T-helper 1 cell treated with Interleukin-12 subunit alpha and Interleukin-12 subunit beta and Interleukin-4 antibody, amounts not matched to agents 30 μg/mL and 1 μg/mL, for 36 hours (primary cell): ENCODE results near the gene PADI1.

Experiments used
- H3K27ac Mint-ChIP-seq: one replicate; pipeline ENCODE4 v1.8.0; 2021; ENCODE audit warnings: mild to moderate bottlenecking, mixed read lengths
- H3K27me3 Mint-ChIP-seq: one replicate; pipeline ENCODE4 v1.8.0; 2021; ENCODE audit warnings: low read depth, mixed read lengths
- H3K36me3 Mint-ChIP-seq: one replicate; pipeline ENCODE4 v1.8.0; 2021; ENCODE audit warnings: low read depth, mixed read lengths
- H3K4me1 Mint-ChIP-seq: one replicate; pipeline ENCODE4 v1.8.0; 2021; ENCODE audit warnings: low read depth, mixed read lengths
- H3K4me3 Mint-ChIP-seq: one replicate; pipeline ENCODE4 v1.8.0; 2021; ENCODE audit warnings: mild to moderate bottlenecking, moderate library complexity, mixed read lengths
- H3K9me3 Mint-ChIP-seq: one replicate; pipeline ENCODE4 v1.8.0; 2021; ENCODE audit warnings: mixed read lengths

PADI1 gene

DNA sequence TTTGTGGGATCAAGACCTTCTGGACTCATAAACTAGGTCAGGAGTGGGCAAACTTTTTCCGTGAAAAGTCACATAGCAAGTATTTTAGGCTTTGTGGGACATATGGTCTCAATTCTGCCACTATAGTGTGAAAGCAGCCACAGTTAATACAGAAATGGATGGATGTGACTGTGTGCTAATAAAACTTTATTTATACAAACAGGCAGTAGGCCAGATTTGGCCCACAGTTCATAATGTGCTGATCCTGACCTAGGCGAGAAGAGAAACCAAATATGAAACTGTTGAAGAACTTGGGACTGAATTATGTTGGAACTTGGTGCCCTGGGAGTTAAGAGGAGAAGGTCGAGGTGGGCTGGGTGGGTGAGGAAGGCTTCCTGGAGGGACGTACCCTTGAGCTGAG, 61.0 kb downstream of the PADI1 start:
- no peaks in the 10 kb centered on the region for H3K4me1 Mint-ChIP-seq
- no peak overlapping the region for H3K27ac Mint-ChIP-seq
- H3K4me3 Mint-ChIP-seq: no peak overlapping the region
- H3K9me3 Mint-ChIP-seq: no peaks in the 10 kb centered on the region
- peaks cover 10% of the 10 kb centered on the region for H3K27me3 Mint-ChIP-seq
- no peaks in the 10 kb centered on the region for H3K36me3 Mint-ChIP-seq

DNA sequence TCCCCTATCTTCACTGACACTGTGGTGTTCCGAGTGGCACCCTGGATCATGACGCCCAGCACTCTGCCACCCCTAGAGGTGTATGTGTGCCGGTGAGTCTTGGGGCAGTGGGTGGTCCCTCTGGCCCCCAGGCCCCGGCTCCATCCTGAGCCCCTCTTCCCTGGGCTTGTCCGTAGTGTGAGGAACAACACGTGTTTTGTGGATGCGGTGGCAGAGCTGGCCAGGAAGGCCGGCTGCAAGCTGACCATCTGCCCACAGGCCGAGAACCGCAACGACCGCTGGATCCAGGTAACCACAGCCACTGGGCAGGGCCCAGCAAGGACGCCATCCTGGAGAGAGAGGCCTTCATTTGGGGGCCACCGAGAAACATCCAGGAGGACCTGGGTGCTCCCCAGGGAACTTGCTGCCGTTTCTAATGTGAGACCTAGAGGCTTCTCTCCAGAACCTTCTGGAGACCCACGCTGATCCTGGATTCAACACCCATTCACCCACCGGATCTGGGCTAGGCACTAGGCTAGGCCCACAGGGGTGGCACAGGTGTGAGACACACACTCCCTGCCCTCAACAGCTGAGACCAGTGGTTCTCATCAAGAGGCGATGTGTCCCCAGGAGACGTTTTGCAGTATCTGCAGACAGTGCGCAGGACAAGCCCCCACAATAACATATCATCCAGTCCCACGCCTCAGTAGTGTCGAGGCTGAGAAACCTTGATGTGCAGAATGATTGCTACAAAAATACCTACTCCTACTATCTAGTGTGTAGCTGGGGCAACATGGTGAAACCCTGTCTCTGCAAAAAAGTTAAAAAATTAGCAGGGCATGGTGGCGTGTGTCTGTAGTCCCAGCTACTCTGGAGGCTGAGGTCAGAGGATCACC, 66.2 kb downstream of the PADI1 start:
- no peaks in the 10 kb centered on the region for H3K4me1 Mint-ChIP-seq
- H3K4me3 Mint-ChIP-seq: no peak overlapping the region
- H3K27me3 Mint-ChIP-seq: no peaks in the 10 kb centered on the region
- H3K36me3 Mint-ChIP-seq: no peaks in the 10 kb centered on the region
- H3K9me3 Mint-ChIP-seq: no peaks in the 10 kb centered on the region
- no peak overlapping the region for H3K27ac Mint-ChIP-seq

GRCh38 chr1:17272066-17272465, 67.1 kb downstream of the PADI1 start:
- no peaks in the 10 kb centered on the region for H3K36me3 Mint-ChIP-seq
- H3K27ac Mint-ChIP-seq: no peak overlapping the region
- no peaks in the 10 kb centered on the region for H3K27me3 Mint-ChIP-seq
- no peaks in the 10 kb centered on the region for H3K4me1 Mint-ChIP-seq
- H3K9me3 Mint-ChIP-seq: no peaks in the 10 kb centered on the region
- no peak overlapping the region for H3K4me3 Mint-ChIP-seq

- no peaks in the 10 kb centered on the region for H3K4me1 Mint-ChIP-seq
These were observed 67.7 kb downstream of the PADI1 start for GRCh38 chr1:17272646-17273045.

GRCh38 chr1:17273096-17273495, 68.2 kb downstream of the PADI1 start:
- no peaks in the 10 kb centered on the region for H3K27me3 Mint-ChIP-seq
- no peaks in the 10 kb centered on the region for H3K9me3 Mint-ChIP-seq
- no peaks in the 10 kb centered on the region for H3K4me1 Mint-ChIP-seq
- no peak overlapping the region for H3K27ac Mint-ChIP-seq
- no peak overlapping the region for H3K4me3 Mint-ChIP-seq
- H3K36me3 Mint-ChIP-seq: no peaks in the 10 kb centered on the region

More at GRCh38 chr1:17272646-17273045, 67.7 kb downstream of the PADI1 start:
- no peak overlapping the region for H3K4me3 Mint-ChIP-seq
- H3K27me3 Mint-ChIP-seq: no peaks in the 10 kb centered on the region
- no peaks in the 10 kb centered on the region for H3K9me3 Mint-ChIP-seq
- no peak overlapping the region for H3K27ac Mint-ChIP-seq
- H3K36me3 Mint-ChIP-seq: no peaks in the 10 kb centered on the region

DNA sequence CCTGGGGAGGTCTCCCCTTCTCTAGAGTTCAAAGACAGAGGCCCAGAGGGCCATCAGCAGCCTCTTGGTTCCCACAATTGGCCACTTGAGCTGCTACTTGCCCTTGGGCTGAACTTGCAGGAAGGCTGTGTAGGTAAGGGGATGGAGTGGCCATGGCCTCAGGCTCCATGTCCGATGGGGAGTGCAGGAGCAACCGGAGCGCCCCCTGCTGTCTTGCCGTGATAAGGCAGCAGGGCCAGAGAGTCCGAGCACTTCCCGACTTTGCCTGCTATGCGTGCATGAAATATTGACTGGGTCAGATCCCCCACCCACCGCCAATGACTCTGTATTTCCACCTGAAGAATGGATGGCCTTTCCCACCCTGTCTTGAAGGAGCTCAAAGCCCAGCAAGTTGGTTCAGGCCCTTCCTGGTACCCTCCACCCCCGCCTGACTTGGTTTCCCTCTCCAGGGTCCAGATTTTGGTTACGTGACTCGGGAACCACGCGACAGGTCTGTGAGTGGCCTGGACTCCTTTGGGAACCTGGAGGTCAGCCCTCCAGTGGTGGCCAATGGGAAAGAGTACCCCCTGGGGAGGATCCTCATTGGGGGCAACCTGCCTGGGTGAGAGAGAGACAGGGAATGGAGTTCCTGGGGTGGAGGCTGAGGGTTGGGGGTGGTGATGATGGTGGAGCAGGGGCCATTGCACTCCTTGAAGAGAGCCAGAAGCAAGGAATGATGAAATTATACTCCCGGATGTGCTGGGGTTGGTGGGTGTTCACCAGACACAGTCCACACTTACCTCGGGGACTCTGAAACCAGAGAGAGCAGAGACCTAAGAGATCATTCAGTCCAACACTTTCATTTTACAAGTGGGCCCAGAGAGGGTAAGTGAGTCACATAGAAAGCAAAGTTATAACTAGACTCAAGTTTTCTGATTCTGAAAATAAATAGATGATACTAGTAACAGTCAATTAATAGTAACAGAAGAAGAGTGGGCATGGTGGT, 69.5 kb downstream of the PADI1 start:
- H3K27ac Mint-ChIP-seq: no peak overlapping the region
- no peaks in the 10 kb centered on the region for H3K36me3 Mint-ChIP-seq
- no peaks in the 10 kb centered on the region for H3K27me3 Mint-ChIP-seq
- H3K4me3 Mint-ChIP-seq: no peak overlapping the region
- H3K4me1 Mint-ChIP-seq: no peaks in the 10 kb centered on the region
- no peaks in the 10 kb centered on the region for H3K9me3 Mint-ChIP-seq

- Mint-ChIP-seq H3K9me3 (no peaks in the 10 kb centered on the region), H3K27ac (no peak overlapping the region), H3K27me3 (no peaks in the 10 kb centered on the region), H3K4me3 (no peak overlapping the region), H3K4me1 (no peaks in the 10 kb centered on the region), H3K36me3 (no peaks in the 10 kb centered on the region)
These were observed 71.6 kb downstream of the PADI1 start for GRCh38 chr1:17276568-17276967.

DNA sequence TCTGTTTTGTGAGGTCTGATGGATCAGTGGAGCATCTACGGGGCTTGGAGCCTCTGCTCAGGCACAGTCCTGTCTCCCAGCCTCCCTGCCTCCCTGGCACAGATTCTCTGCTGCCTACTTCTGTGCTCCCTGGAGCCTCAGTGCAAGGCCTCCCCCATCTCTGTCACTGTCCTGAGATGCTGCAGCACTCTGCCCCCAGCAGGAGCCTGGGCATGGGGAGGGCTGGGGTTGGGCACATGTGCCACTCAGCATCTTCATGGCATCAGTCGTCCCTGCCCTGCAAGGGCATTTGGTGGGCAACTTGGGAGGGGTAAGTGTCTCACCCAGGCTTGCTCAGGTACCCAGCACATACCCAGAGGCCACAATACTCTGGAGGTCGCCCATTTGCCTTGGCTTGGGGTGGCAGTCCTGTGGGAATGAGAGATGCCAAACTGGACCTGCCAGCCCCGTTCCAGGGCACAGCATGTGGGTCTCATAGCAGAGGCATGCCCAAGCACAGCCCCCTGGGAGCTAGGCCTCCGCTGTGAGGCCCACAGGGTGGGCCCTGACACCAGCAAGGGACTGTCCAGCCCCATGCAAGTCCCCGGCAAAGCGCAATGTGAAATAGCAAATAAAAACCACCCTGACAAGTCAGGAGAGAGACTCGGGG, 72.7 kb downstream of the PADI1 start:
- Mint-ChIP-seq H3K36me3 (no peaks in the 10 kb centered on the region), H3K4me1 (peaks cover 2% of the 10 kb centered on the region), H3K4me3 (no peak overlapping the region), H3K27me3 (peaks cover 9% of the 10 kb centered on the region), H3K27ac (no peak overlapping the region), H3K9me3 (no peaks in the 10 kb centered on the region)

DNA sequence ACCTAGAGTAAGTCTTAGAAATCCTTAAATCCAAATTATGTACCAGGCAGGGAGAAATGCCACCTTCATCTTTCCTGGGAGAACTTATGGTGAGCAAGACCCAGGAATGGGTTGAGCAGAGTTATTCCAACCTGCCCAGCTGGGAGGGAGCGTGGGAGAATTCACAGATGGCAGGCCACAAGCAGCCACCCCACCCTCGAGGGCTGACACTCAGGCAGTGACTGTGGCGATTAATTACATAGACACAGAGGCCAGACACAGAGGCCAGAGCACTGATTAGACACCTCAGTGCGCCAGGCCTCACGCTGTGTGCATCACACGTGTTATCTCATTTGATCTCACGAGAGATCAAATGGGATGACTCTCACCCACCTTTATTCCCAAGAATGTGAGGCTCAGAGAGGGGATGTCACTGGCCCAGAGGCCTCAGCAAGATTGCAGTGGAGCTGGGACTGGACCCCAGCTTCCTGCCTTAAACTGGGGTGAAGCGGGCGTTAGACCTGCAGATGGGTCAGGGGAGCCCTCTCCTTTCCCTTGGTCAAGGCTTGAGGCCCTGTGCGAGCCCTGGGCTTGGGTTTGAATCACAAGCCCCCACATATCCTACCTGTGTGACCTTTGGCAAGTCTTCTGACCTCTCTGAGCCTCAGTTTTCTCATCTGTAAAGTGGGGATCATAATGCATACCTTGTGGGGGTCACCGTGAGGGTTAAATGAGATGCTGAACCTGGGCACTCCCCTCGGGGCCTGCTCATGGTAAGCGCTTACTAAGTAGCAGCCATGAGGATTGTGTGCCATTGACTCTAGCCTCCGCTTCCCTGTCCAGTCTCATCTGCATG, 74.3 kb downstream of the PADI1 start:
- Mint-ChIP-seq H3K27me3 (peaks cover 9% of the 10 kb centered on the region), H3K4me1 (peaks cover 2% of the 10 kb centered on the region), H3K27ac (no peak overlapping the region), H3K4me3 (no peak overlapping the region), H3K36me3 (no peaks in the 10 kb centered on the region), H3K9me3 (no peaks in the 10 kb centered on the region)

DNA sequence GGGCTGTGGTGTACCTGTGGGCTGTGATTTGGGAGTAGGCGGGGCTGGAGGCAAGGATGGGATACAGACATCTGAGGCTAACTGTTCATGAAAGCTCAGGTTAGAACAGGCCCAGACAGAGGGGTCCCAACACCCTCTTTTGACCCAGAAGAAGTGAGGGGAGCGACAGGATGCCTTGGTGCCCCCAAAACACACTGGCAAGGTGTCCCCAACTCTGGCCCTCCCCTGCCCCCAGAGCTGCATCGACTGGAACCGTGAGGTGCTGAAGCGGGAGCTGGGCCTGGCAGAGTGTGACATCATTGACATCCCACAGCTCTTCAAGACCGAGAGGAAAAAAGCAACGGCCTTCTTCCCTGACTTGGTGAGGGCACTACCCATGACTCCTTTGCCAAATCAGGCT, 75.5 kb downstream of the PADI1 start:
- Mint-ChIP-seq H3K36me3 (no peaks in the 10 kb centered on the region), H3K27ac (no peak overlapping the region), H3K9me3 (no peaks in the 10 kb centered on the region), H3K27me3 (peaks cover 9% of the 10 kb centered on the region), H3K4me3 (no peak overlapping the region), H3K4me1 (peaks cover 2% of the 10 kb centered on the region)

DNA sequence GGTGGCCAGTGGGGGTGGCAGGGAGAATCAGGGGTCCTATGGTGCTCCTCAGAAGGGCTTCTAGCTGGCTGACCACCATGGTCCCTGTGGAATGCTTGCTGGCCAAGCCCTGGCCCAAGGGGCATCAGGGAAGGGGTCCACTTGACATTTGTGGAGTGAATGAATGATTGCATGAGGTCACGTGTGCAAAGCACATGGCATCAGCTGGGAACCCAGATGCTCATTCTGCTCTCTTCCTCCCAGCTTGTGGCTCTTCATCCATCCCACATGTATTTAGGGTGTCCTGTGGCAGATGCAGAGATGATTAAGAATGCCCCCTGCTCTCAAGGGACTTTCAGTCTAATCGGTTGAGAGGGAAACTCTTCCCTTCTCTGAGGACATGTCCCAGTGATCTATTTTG, 76.0 kb downstream of the PADI1 start:
- H3K4me3 Mint-ChIP-seq: no peak overlapping the region
- peaks cover 2% of the 10 kb centered on the region for H3K4me1 Mint-ChIP-seq
- H3K27ac Mint-ChIP-seq: no peak overlapping the region
- no peaks in the 10 kb centered on the region for H3K9me3 Mint-ChIP-seq
- H3K36me3 Mint-ChIP-seq: no peaks in the 10 kb centered on the region
- H3K27me3 Mint-ChIP-seq: peaks cover 9% of the 10 kb centered on the region

DNA sequence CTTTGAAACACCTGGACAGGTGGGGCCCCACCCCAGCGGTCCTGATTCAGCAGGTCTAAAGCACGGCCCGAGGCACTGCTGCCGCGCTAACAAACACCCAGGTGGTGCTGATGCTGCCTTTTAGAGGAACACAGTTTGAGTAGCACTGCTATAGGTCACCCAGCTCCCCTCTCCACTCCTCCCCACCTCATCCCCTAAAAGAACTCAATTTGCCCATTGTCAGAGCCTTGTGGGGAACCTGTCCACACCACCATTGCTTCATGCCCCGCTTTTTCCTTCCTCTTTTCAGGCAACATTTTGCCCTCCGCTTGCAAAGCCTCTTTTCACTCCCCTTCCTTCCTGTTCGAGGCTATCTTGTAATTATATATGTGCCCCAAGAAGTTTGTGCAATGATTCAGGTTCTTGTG, 76.8 kb downstream of the PADI1 start:
- peaks cover 9% of the 10 kb centered on the region for H3K27me3 Mint-ChIP-seq
- no peaks in the 10 kb centered on the region for H3K36me3 Mint-ChIP-seq
- no peak overlapping the region for H3K4me3 Mint-ChIP-seq
- H3K9me3 Mint-ChIP-seq: no peaks in the 10 kb centered on the region
- H3K4me1 Mint-ChIP-seq: peaks cover 2% of the 10 kb centered on the region
- H3K27ac Mint-ChIP-seq: no peak overlapping the region

DNA sequence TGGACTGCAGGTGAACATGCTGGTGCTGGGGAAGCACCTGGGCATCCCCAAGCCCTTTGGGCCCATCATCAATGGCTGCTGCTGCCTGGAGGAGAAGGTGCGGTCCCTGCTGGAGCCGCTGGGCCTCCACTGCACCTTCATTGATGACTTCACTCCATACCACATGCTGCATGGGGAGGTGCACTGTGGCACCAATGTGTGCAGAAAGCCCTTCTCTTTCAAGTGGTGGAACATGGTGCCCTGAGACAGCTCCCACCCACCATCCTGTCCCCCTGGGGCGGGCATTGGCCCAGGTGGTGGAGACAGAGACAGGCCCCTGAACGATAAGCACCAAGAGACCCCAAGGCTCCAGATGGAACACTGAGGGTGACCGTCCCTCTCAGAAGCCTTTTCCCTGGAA, 77.9 kb downstream of the PADI1 start:
- Mint-ChIP-seq H3K27me3 (peaks cover 9% of the 10 kb centered on the region), H3K4me3 (no peak overlapping the region), H3K4me1 (peaks cover 2% of the 10 kb centered on the region), H3K9me3 (no peaks in the 10 kb centered on the region), H3K36me3 (no peaks in the 10 kb centered on the region), H3K27ac (no peak overlapping the region)

GRCh38 chr1:17286646-17287045, 81.7 kb downstream of the PADI1 start:
- Mint-ChIP-seq H3K4me1 (peaks cover 2% of the 10 kb centered on the region), H3K4me3 (no peak overlapping the region), H3K27ac (no peak overlapping the region), H3K36me3 (no peaks in the 10 kb centered on the region), H3K27me3 (peaks cover 8% of the 10 kb centered on the region), H3K9me3 (no peaks in the 10 kb centered on the region)
